Upper lobe of left lung (tissue), 6 donors: Measurements from ENCODE around the gene PLIN1. TPM values are rescaled to one million over a fixed set of nuclear protein-coding genes. Genes with fewer than 3 reads are reported as not detected.

Experiments used
- ATAC-seq, 2 donors: fragments of 200-7000 bp; cut with Tn5 transposase; one replicate each; pipeline ENCODE4 v1.9.1; 2022; ENCODE audit warnings: mild to moderate bottlenecking in 2 of 2, moderate library complexity in 2 of 2; ENCODE audit not compliant: low FRiP score in 2 of 2
- DNase-seq, 2 donors: peaks; one replicate each; pipeline ENCODE4 v3.0.0-alpha.2; 2019 to 2020
- H3K27ac ChIP-seq, 4 donors: fragments of 200-600 bp; sonication (generic); one replicate each; pipeline ENCODE4 v1.5.1; 2016 to 2019
- H3K27me3 ChIP-seq, 4 donors: fragments of 200-600 bp; sonication (generic); one replicate each; pipeline ENCODE4 v1.5.1; 2017 to 2019
- H3K36me3 ChIP-seq, 4 donors: fragments of 200-600 bp; sonication (generic); one replicate each; pipeline ENCODE4 v1.5.1; 2016 to 2019
- H3K4me1 ChIP-seq, 4 donors: fragments of 200-600 bp; sonication (generic); one replicate each; pipeline ENCODE4 v1.5.1; 2018 to 2019
- H3K4me3 ChIP-seq, 4 donors: fragments of 200-600 bp; sonication (generic); one replicate each; pipeline ENCODE4 v1.5.1; 2017 to 2019; ENCODE audit warnings: mild to moderate bottlenecking in 2 of 4, moderate library complexity in 1 of 4
- H3K9me3 ChIP-seq, 4 donors: fragments of 200-600 bp; sonication (generic); one replicate each; pipeline ENCODE4 v1.5.1; 2018 to 2019
- EP300 ChIP-seq, 4 donors: sonication (generic); formaldehyde crosslinking; IDR thresholded peaks; one replicate each; pipeline ENCODE4 v1.5.1; 2017; ENCODE audit warnings: antibody characterized with exemption in 4 of 4, control low read depth in 2 of 4
- POLR2A ChIP-seq, 4 donors: fragments of 450-650 bp; IDR thresholded peaks; one replicate each; pipeline ENCODE4 v1.5.1; 2016 to 2017; ENCODE audit warnings: antibody characterized with exemption in 4 of 4, mild to moderate bottlenecking in 2 of 4
- POLR2AphosphoS5 ChIP-seq, 2 donors: sonication (generic); formaldehyde crosslinking; IDR thresholded peaks; one replicate each; pipeline ENCODE4 v1.5.1; 2017; ENCODE audit warnings: antibody characterized with exemption in 2 of 2
- WGBS, 2 donors: methylation state at CpG; one replicate each; pipeline ENCODE4 v1.1.5; 2017 to 2018; 5-methylcytosine and 5-hydroxymethylcytosine counted together
- total RNA-seq, 6 donors: library from RNA; depleted of rRNA in 4 of 6; stranded (reverse); fragments of >200 nt in 4 of 6; gene quantifications; one replicate each; pipeline versions ENCODE4 v1.1.0 to v1.2.1, GENCODE V29; 2016 to 2021
- TF ChIP-seq, protein P1 (sequence below), 6 experiments: fragments of 450-650 bp in 4 of 6; fragments of 200-600 bp in 2 of 6; sonication (generic) in 2 of 6; IDR thresholded peaks; one replicate each; pipeline ENCODE4 v1.5.1; 2016 to 2019; ENCODE audit warnings: antibody characterized with exemption in 6 of 6
- donor health status: DM: no; HTN: no; CAD: no; lungs with moderate emphysema.
- donor health status: DM: no; HTN: yes; CAD: no; lungs with severe emphysema.

PLIN1 gene
- total RNA-seq, 6 donors from 2014 or later, result 0.29 to 3.8 (median 1.1) TPM; not detected in 1

DNA sequence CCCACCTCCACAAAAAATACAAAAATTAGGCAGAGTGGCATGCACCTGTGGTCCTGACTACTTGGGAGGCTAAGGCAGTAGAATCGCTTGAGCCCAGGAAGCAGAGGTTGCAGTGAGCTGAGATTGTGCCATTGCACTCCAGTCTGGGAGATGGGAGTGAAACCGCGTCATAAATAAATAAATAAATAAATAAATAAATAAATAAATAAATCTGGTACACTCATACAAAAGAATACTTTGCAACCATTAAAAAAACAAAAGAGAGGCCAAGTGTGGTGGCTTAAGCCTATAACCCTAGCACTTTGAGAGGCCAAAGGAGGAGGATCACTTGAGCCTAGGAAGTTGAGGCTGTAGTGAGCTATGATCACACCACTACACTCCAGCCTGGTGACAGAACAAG is 43.9 kb upstream of the PLIN1 start:
- no peak for ATAC-seq
- TF ChIP-seq POLR2AphosphoS5 (IDR thresholded peaks at IDR 0.05), result no peak
- no peak for TF ChIP-seq EP300 (IDR thresholded peaks at IDR 0.05)
- TF ChIP-seq, protein P1, sequence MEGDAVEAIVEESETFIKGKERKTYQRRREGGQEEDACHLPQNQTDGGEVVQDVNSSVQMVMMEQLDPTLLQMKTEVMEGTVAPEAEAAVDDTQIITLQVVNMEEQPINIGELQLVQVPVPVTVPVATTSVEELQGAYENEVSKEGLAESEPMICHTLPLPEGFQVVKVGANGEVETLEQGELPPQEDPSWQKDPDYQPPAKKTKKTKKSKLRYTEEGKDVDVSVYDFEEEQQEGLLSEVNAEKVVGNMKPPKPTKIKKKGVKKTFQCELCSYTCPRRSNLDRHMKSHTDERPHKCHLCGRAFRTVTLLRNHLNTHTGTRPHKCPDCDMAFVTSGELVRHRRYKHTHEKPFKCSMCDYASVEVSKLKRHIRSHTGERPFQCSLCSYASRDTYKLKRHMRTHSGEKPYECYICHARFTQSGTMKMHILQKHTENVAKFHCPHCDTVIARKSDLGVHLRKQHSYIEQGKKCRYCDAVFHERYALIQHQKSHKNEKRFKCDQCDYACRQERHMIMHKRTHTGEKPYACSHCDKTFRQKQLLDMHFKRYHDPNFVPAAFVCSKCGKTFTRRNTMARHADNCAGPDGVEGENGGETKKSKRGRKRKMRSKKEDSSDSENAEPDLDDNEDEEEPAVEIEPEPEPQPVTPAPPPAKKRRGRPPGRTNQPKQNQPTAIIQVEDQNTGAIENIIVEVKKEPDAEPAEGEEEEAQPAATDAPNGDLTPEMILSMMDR (IDR thresholded peaks at IDR 0.05), result no peak
- TF ChIP-seq POLR2A (IDR thresholded peaks at IDR 0.05), result no peak
- Histone ChIP-seq H3K9me3 (no peaks in the 10 kb centered on the region), H3K4me3 (no peak overlapping the region), H3K27ac (no peak overlapping the region), H3K36me3 (no peaks in the 10 kb centered on the region), H3K4me1 (no peaks in the 10 kb centered on the region), H3K27me3 (no peaks in the 10 kb centered on the region)
- 94 to 95% methylated on average over 3 of the region's 3 CpGs for WGBS, 2 donors
- DNase-seq, result no peak

DNA sequence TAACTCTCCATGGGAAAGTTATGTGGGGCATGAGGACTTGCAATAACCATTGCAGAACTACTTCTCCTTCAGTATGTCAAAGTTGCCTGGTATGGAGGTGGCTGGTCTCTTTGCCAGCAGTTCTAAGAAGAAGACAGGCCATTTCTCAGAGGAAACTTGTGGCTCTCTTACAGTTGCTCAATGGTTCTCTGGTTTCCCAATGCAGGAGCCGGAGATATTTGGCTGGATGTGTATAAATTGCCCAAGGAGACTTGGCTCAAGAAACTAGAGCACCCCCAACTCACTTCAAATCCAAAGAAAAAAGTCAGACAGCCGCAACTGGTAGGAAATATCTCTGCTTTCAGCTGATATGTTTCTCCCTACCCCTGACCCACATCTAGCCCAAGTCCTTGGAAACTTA is 35.6 kb upstream of the PLIN1 start:
- no peaks in the 10 kb centered on the region for H3K9me3 ChIP-seq
- peak in 1 of 2 donors; percentile 31 for ATAC-seq
- no peak overlapping the region for H3K4me3 ChIP-seq
- no peaks in the 10 kb centered on the region for H3K36me3 ChIP-seq
- 69 to 75% methylated on average over 2 of the region's 2 CpGs for WGBS, 2 donors
- TF ChIP-seq POLR2A (IDR thresholded peaks at IDR 0.05) (no peak), EP300 (IDR thresholded peaks at IDR 0.05) (no peak), POLR2AphosphoS5 (IDR thresholded peaks at IDR 0.05) (no peak)
- TF ChIP-seq, protein P1 (IDR thresholded peaks at IDR 0.05), result no peak
- H3K27me3 ChIP-seq, result no peaks in the 10 kb centered on the region
- H3K4me1 ChIP-seq, result no peaks in the 10 kb centered on the region
- DNase-seq, result peak in 1 of 2 donors; percentile 24
- no peak overlapping the region for H3K27ac ChIP-seq

DNA sequence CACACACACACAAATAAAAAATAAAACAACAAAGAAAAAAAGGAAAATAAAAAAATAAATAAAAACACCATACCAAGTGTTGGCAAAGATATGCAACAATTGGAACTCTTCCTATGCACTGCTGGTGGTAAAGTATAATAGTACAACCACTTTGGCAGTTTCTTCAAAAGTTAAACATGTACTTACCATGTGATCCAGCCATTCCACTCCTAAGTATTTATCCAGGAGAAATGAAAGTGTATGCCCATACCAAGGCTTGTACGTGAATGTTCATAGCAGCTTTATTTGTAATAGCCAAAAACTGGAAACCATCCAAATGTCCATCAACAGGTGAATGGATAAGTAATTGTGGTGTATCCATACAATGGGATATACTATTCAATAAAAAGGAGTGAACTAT is 28.4 kb upstream of the PLIN1 start:
- WGBS, 2 donors, result 43 to 45% methylated on average over 1 of the region's 1 CpG
- ATAC-seq (no peak), DNase-seq (no peak)
- Histone ChIP-seq H3K27ac (no peak overlapping the region), H3K36me3 (no peaks in the 10 kb centered on the region), H3K4me3 (no peak overlapping the region), H3K4me1 (no peaks in the 10 kb centered on the region), H3K9me3 (no peaks in the 10 kb centered on the region), H3K27me3 (no peaks in the 10 kb centered on the region)
- TF ChIP-seq, protein P1 (IDR thresholded peaks at IDR 0.05), result no peak
- TF ChIP-seq EP300 (IDR thresholded peaks at IDR 0.05), result no peak
- no peak for TF ChIP-seq POLR2A (IDR thresholded peaks at IDR 0.05)
- TF ChIP-seq POLR2AphosphoS5 (IDR thresholded peaks at IDR 0.05), result no peak

DNA sequence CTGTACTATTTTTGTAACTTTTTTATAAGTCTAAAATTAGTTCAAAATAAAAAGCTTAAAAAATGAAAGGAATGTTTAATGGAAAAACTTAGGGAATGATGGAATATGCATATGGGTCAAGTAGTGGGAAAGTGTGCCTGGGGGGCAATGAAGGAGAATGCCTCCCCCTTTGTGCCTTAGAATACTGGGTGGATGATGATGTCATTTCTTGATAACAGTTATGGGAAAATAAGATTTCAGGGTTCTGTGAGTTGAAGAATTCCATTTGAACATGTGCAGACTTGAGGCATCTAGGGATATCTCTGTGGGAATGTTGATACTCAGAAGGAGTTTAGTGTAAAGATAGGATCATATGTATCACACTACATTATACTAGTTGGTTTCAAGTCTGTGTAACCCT is 25.2 kb upstream of the PLIN1 start:
- Histone ChIP-seq H3K4me1 (no peaks in the 10 kb centered on the region), H3K27ac (no peak overlapping the region), H3K4me3 (no peak overlapping the region), H3K9me3 (no peaks in the 10 kb centered on the region), H3K27me3 (no peaks in the 10 kb centered on the region), H3K36me3 (no peaks in the 10 kb centered on the region)
- no peak for DNase-seq
- no peak for ATAC-seq
- no peak for TF ChIP-seq POLR2AphosphoS5 (IDR thresholded peaks at IDR 0.05)
- TF ChIP-seq POLR2A (IDR thresholded peaks at IDR 0.05), result no peak
- TF ChIP-seq, protein P1 (IDR thresholded peaks at IDR 0.05), result no peak
- TF ChIP-seq EP300 (IDR thresholded peaks at IDR 0.05), result no peak

DNA sequence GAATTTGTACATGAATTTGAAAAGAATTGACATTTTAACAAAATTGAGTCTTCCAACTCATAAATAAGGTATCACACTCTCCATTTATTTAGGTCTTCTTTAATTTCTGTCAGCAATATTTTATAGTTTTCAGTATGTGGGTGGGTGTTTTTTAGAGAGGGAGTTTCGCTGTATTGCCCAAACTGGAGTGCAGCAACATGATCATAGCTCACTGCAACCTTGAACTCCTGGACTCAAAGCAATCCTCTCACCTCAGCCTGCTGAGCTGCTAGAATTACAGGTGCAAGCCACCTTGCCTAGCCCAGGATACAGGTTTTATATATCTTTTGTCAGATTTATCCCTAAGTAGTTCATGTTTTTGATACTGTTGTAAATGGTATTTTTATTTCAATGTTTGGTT is 16.0 kb upstream of the PLIN1 start:
- TF ChIP-seq EP300 (IDR thresholded peaks at IDR 0.05) (no peak), POLR2AphosphoS5 (IDR thresholded peaks at IDR 0.05) (no peak), POLR2A (IDR thresholded peaks at IDR 0.05) (no peak)
- TF ChIP-seq, protein P1 (IDR thresholded peaks at IDR 0.05), result no peak
- H3K36me3 ChIP-seq, result no peaks in the 10 kb centered on the region
- no peaks in the 10 kb centered on the region for H3K27me3 ChIP-seq
- H3K4me1 ChIP-seq, result peaks cover 3 to 12% (median 4%) of the 10 kb centered on the region in 4 donors
- no peaks in the 10 kb centered on the region for H3K9me3 ChIP-seq
- DNase-seq, result no peak
- WGBS, 2 donors, result 77 to 94% methylated on average over 1 of the region's 1 CpG
- no peak for ATAC-seq
- no peak overlapping the region for H3K4me3 ChIP-seq
- H3K27ac ChIP-seq, result no peak overlapping the region
